Erythroblast (primary cell): ENCODE data around the gene ATF3.

Experiments used
- GATA1 ChIP-seq: IDR thresholded peaks from 2 replicates; pipeline ENCODE4 v1.6.1; 2011; ENCODE audit warnings: low read depth, mild to moderate bottlenecking, control low read depth, low read length, moderate library complexity
- POLR2A ChIP-seq: IDR thresholded peaks from 2 replicates; pipeline ENCODE4 v1.6.1; 2011; ENCODE audit warnings: mild to moderate bottlenecking, low read length

GRCh38 chr1:212646588-212646987, 38.0 kb downstream of the ATF3 start:
- no peak for TF ChIP-seq POLR2A
- no peak for TF ChIP-seq GATA1
